ENCODE measurements around the gene FCHO1.

- no peak for TF ChIP-seq CTCF (IDR thresholded peaks at IDR 0.05; ENCODE audit: borderline replicate concordance, extremely low read depth, low read length, poor library complexity, severe bottlenecking)
- TF ChIP-seq EZH2 (IDR thresholded peaks at IDR 0.05; ENCODE audit: borderline replicate concordance, low read depth, low read length, severe bottlenecking), result no peak
Observed at GRCh38 chr19:17751912-17752273, 616 bp downstream of the FCHO1 start.
